Spleen (tissue), 7 donors: Measurements from ENCODE around the gene MRAP.

Experiments used
- CTCF ChIP-seq, 11 experiments: fragments of 200-600 bp in 7 of 11; fragments of 450-650 bp in 4 of 11; sonication (generic) in 4 of 11; IDR thresholded peaks in 8 of 11; conservative IDR thresholded peaks in 3 of 11; 1 replicate in 7 of 11; 2 replicates in 4 of 11; pipeline versions ENCODE4 v1.4.0 to v1.8.0; 2016 to 2021; ENCODE audit warnings: antibody characterized with exemption in 11 of 11, inconsistent platforms in 4 of 11, mild to moderate bottlenecking in 1 of 11
- POLR2A ChIP-seq, 3 donors: fragments of 450-650 bp; IDR thresholded peaks; one replicate each; pipeline ENCODE4 v1.5.1; 2017; ENCODE audit warnings: antibody characterized with exemption in 3 of 3, mild to moderate bottlenecking in 1 of 3
- POLR2AphosphoS5 ChIP-seq, 3 donors: sonication (generic); formaldehyde crosslinking; IDR thresholded peaks; one replicate each; pipeline ENCODE4 v1.5.1; 2017; ENCODE audit warnings: antibody characterized with exemption in 3 of 3
- donor health status: DM: no; HTN: no; CAD: no; lungs with moderate emphysema.
- donor health status: DM: no; HTN: no; CAD: no.
- donor health status: DM: no; HTN: no; CAD: no.

- TF ChIP-seq POLR2AphosphoS5 (IDR thresholded peaks at IDR 0.05) (no peak), POLR2A (IDR thresholded peaks at IDR 0.05) (no peak), CTCF (IDR thresholded peaks at IDR 0.05 in 8 of 11, conservative IDR thresholded peaks at IDR 0.05 in 3 of 11) (no peak)
These were observed 20.6 kb upstream of the MRAP start for GRCh38 chr21:32278103-32278502.
